HG03139 (cell line): ENCODE measurements around the gene CPO.

ENCODE experiments used
- ATAC-seq: cut with Tn5 transposase; IDR thresholded peaks from one replicate; pipeline ENCODE4 v1.9.1; 2021; ENCODE audit not compliant: unreplicated experiment

The CPO gene

DNA sequence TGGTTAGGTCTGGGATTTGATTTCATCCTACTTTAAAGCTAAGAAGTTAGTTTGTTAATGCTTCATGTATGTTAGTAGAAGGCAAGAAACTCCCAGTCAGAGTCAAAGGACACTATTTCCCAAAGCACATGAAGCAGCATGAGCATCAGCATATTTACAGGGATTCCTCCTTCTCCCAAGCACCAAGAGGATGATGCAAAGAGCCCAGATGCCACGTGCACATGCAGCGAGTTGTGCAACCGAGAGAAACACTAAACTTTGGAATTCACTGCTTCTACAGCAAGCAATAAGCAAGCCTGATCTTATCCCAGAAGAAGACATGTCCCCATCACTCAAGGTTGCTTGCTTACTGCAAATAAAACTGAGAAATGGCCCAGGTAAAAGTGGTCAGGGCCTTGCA lies 32.5 kb downstream of the CPO start:
- ATAC-seq: no peak

DNA sequence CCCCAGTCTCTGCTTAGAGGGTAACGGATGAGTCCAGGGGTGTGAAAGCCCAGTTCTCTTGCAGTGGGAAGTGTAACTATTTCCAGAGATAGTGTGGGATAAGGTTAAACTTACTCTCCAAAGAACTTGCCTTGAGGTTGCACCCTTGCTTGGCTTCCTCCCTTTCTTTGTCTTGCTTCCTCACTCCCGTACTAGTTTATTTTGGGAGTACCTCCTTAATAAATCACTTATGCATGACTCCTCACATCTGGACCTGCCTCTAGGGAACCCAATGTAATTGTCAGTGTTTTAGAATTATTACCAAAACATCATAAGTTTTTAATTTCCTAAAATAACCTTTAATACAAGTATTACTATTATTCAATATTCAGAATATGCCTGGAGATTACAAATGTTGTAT lies 35.2 kb downstream of the CPO start:
- ATAC-seq: no peak

GRCh38 chr2:206978746-206979145 lies 39.4 kb downstream of the CPO start:
- ATAC-seq: no peak

DNA sequence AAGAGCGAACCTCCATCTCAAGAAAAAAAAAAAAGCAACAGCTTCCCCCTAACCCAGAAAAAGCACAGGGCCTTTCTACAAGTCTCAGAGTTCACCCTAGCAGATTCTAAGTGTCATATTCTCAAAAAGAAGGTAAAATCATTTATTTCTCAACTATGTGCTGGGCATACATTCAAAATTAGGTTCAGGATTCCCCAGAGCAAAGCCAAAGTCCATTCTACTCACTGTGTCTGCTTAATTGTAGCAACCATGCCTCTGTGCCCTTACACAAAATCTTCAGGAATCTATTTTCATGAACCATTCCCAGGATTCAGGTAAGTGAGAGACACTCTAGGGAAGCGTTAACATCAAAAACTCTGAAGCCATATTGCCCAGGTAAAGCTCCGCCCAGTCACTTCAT lies 40.0 kb downstream of the CPO start:
- no peak for ATAC-seq

GRCh38 chr2:206979922-206980321 lies 40.6 kb downstream of the CPO start:
- no peak for ATAC-seq

- no peak for ATAC-seq
Observed at GRCh38 chr2:206980413-206980812, 41.1 kb downstream of the CPO start.

DNA sequence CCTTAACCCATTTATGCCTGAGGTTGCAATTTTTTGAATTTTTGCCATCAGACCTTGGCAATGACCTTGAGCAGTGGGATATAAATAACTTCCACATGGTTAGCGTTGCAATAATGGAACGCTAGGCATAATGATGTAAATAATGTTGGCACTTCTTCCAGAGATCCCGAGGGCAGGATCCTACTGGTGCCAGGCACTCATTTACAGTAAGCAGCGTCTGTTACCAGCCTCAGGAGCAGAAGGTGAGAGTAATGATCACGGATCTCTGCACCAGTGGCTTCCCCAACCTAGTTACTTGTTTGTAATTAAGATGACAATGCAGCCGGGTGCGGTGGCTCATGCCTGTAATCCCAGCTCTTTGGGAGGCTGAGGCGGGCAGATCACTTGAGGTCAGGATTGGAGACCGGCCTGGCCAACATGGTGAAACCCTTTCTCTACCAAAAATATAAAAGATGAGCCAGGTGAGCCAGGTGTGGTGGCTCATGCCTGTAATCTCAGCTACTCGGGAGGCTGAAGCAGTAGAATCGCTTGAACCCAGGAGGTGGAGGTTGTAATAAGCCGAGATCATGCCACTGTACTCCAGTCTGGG lies 41.9 kb downstream of the CPO start:
- no peak for ATAC-seq

DNA sequence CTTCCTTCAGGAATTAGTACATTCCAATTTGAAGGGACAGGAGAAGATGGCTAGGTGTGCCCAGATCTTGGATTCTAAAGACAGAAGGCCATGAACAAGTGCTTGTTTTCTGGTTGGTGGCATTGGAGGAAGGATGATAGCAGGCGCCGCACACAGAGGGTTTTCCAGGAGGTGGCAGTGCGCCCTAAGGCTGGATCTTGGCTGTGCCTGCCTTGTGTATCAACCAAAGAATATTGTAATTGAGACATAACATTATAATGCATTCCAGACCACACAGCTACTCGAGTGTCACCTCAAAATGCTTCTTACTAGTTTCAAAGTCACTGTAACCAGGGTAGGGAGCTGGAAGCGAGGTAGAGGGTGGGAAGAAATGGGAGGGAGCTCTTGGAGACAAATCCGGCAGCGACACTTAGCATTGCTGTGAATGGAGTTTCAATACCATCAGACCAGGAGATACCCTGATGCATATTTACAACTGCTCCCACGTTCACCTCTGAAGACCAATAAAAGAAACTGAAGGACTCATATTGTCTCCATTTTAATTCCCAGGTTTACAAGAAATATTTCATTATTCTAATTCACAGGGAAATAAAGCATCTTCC lies 42.5 kb downstream of the CPO start:
- ATAC-seq: no peak

- no peak for ATAC-seq
Observed at GRCh38 chr2:206982360-206982955, 43.1 kb downstream of the CPO start.

- ATAC-seq: no peak
Observed at GRCh38 chr2:206983161-206983859, 44.0 kb downstream of the CPO start.

DNA sequence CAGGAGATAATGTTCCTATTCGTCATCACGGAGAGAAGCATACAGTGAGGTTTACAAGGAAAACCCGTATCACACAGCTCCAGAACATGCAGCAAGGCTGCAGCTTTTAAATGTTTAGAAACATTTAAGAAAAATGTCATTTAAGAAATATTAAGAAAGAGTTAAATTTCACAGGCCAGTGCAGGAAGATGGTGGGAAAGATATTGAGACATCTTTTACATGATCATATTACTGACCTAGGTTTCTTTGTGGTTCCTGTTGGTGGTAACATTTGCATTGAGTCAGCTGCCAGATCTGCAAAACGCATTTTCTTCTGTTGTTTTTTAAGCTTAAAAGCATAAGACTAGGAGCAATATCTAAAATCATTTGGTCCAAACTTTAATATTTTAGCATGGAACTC lies 44.9 kb downstream of the CPO start:
- ATAC-seq: no peak

GRCh38 chr2:206986943-206987342 lies 47.6 kb downstream of the CPO start:
- ATAC-seq: no peak

GRCh38 chr2:206987810-206988209 lies 48.5 kb downstream of the CPO start:
- no peak for ATAC-seq

DNA sequence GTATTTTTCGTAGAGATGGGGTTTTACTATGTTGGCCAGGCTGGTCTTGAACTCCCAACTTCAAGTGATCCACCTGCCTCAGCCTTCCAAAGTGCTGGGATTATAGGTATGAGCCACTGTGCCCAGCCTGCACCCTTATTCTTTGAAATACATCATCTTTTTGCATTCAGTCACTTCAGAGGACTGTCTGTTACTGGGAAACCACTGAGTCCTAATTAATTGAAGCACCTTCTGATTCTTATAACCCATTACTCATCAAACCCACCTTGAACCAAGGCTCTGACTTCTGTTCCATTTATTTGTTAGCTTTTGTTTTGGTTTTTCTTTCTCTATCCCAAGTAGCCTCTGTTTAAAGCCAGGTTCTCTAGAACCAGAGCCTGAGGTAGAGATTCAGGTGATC lies 49.6 kb downstream of the CPO start:
- no peak for ATAC-seq

GRCh38 chr2:206989311-206989710 lies 50.0 kb downstream of the CPO start:
- peak; percentile 86 for ATAC-seq

DNA sequence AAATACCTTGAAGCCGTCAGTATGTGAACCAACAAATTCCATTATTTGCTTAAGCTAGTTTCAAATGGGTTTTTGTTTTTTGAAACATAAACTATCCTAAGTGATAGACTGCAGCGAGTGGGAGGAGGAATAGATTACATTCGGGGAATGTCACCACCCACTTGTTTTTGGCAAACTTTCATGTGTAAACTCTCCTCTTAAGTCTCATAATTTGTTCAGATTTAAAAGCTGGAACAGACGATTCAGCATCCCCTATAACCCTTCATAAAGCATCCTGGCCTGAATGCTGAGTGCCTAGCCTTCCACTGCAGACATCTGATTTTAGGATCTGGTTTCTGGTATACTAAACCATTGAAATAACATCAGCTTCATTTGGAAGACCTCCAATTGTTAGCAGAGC lies 51.0 kb downstream of the CPO start:
- no peak for ATAC-seq

DNA sequence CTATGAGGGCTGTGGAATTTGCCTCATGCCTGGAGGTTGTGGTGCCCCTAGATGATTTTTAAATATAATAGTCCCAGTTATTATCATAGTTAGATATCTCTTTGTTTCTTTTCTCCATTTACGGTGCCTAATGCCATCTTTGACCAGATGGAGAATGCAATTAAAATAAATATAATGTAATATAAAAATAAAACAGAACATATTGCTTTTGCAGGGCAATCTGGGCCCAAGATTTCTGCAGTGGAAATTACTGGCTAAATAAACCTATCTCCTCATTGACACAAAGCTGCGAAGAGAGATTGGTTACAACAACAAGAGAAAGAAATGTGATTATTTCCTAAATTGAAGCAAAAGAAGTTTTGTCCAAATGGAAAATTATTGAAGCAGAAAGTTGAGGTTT lies 51.8 kb downstream of the CPO start:
- no peak for ATAC-seq

DNA sequence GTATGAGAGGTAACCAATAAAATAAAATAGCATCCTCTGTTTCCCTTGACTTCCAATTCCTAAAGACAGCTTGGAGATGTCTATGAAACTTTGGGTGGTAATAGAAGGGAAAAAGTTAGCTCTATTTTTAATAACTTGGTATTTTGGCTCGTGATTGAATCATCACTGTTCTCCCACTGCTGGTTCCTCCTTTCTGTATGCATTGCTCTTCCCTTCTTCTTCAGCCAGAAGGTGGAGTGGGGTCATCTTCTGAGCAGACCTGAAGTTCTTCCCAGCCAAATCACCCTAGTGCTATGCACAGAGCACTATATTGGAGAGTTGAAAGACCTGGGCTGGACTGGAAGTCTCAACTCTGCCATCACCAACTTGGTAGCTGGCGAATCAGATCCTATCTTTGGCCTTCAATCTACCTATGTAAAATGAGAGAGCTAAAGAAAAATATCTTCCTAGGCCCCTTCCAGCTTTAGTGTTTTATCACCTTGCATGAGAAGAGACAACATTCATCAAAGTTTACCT lies 54.1 kb downstream of the CPO start:
- ATAC-seq: no peak

DNA sequence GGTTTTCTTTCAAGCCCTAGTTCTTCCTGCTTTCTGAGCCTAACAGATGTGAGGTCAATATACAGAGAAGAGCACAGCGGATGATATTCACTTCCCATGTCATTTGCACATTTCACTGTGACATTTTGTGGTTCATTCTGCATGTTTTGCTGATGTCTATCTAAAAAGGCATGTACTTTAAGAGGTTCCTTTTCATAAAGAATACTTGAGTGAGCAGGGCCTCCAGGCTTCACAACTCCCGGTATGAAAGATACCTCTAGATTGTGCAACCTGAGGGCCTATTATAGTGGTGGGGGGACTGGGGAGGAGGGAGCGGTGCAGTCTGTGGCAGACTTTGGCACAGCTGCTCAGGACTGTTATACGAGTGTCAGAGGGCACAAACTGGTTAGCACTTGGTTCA lies 54.6 kb downstream of the CPO start:
- ATAC-seq: no peak

DNA sequence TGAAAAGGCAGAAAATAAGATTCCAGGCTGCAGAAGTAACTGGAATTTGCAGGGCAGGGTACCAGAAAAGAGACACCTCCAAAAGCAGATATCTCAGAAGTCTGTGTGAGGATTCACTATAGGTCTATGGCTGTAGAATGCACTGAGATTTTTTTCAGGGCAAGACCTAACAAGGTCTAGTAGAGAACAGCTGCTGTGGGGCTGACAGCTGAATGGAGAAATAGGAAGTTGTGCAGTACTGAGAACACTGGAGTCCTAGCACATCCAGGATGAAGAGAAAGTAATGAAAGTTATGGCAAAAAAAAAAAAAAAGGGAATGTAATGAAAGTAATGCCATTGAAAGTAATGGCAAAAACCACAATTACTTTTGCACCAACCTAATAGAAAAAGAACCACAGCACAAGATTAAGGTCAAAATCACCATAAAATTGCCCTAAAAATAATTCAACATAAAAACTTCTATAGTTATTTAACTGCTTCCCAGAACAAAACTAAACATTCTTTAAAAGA lies 57.3 kb downstream of the CPO start:
- ATAC-seq: no peak

- no peak for ATAC-seq
Observed at GRCh38 chr2:207008105-207008990, 69.0 kb downstream of the CPO start.
